ENCODE data around the gene MDFI. TPM values are rescaled to one million over a fixed set of nuclear protein-coding genes. Genes with fewer than 3 reads are reported as not detected.

The MDFI gene
- polyA plus RNA-seq, 1 of the 3 experiments (the other 2 are of a cell fraction): 7.0 TPM

DNA sequence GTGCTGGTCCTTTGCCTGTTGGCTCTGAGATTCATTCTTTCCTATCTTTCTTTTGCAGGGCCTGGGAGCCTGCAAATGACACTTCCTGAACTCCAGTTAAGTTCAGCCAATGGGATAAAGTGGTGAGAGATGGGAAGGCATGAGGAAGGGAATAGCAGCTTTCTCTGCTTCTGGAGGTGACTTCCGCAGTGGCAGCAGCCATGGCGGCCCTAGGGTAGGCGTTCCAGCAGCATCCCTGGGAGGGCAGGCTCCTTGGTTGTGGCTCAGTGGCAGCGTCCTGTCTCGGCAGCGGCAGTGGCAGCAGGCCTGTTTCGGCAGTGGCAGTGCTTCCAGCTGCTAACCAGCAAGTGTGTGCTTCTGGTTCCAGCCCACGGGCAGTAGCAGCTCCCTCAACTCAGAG lies 7.3 kb upstream of the MDFI start:
- H3K79me2 ChIP-seq (ENCODE audit: insufficient read depth): no peaks in the 10 kb centered on the region
- H3K9me3 ChIP-seq: no peaks in the 10 kb centered on the region
- no peaks in the 10 kb centered on the region for H3K9me2 ChIP-seq
- H2AFZ ChIP-seq (ENCODE audit: low read depth): no peak overlapping the region
- no peak for DNase-seq
- peaks cover 5% of the 10 kb centered on the region; the same call in 1 of the 2 replicates for H3K27me3 ChIP-seq (ENCODE audit: insufficient read depth)
- no peaks in the 10 kb centered on the region for H3K36me3 ChIP-seq (replicated peaks in 1 of 2; ENCODE audit: control insufficient read depth in 1 of 2, insufficient read depth in 2 of 2, low read length in 1 of 2)
- no peak overlapping the region for H3K27ac ChIP-seq (ENCODE audit: low read depth in 2 of 2, low read length in 1 of 2)
- WGBS (ENCODE audit: low lambda C conversion rate): 70% methylated on average over 2 of the region's 8 CpGs
- H3K4me1 ChIP-seq (ENCODE audit: control insufficient read depth in 1 of 2, insufficient read depth in 2 of 2, low read depth in 1 of 2, low read length in 1 of 2): peaks cover 0 to 15% of the 10 kb centered on the region in 2 experiments; a peak in 2 of 4 replicates
- H3F3A ChIP-seq (replicated peaks; ENCODE audit: insufficient read depth): no peaks in the 10 kb centered on the region
- TF ChIP-seq, protein P1, sequence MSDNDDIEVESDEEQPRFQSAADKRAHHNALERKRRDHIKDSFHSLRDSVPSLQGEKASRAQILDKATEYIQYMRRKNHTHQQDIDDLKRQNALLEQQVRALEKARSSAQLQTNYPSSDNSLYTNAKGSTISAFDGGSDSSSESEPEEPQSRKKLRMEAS (IDR thresholded peaks at IDR 0.05; ENCODE audit: low read depth): no peak
- no peak for TF ChIP-seq NRF1 (IDR thresholded peaks at IDR 0.05; ENCODE audit: low read depth, low read length)
- no peak for TF ChIP-seq YY1 (IDR thresholded peaks at IDR 0.05; ENCODE audit: low read depth)
- no peak for TF ChIP-seq TCF12 (IDR thresholded peaks at IDR 0.05)
- TF ChIP-seq SIN3A (IDR thresholded peaks at IDR 0.05; ENCODE audit: borderline replicate concordance, low read depth, low read length): no peak
- TF ChIP-seq, protein P2, sequence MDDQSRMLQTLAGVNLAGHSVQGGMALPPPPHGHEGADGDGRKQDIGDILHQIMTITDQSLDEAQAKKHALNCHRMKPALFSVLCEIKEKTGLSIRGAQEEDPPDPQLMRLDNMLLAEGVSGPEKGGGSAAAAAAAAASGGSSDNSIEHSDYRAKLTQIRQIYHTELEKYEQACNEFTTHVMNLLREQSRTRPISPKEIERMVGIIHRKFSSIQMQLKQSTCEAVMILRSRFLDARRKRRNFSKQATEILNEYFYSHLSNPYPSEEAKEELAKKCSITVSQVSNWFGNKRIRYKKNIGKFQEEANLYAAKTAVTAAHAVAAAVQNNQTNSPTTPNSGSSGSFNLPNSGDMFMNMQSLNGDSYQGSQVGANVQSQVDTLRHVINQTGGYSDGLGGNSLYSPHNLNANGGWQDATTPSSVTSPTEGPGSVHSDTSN (IDR thresholded peaks at IDR 0.05): no peak
- TF ChIP-seq FOSL2 (IDR thresholded peaks at IDR 0.05; ENCODE audit: borderline replicate concordance, low read depth): no peak
- TF ChIP-seq, protein P3, sequence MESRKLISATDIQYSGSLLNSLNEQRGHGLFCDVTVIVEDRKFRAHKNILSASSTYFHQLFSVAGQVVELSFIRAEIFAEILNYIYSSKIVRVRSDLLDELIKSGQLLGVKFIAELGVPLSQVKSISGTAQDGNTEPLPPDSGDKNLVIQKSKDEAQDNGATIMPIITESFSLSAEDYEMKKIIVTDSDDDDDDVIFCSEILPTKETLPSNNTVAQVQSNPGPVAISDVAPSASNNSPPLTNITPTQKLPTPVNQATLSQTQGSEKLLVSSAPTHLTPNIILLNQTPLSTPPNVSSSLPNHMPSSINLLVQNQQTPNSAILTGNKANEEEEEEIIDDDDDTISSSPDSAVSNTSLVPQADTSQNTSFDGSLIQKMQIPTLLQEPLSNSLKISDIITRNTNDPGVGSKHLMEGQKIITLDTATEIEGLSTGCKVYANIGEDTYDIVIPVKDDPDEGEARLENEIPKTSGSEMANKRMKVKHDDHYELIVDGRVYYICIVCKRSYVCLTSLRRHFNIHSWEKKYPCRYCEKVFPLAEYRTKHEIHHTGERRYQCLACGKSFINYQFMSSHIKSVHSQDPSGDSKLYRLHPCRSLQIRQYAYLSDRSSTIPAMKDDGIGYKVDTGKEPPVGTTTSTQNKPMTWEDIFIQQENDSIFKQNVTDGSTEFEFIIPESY (IDR thresholded peaks at IDR 0.05; ENCODE audit: borderline replicate concordance, low read depth): no peak
- no peak for TF ChIP-seq TEAD4 (IDR thresholded peaks at IDR 0.05; ENCODE audit: borderline replicate concordance, insufficient read depth)
- TF ChIP-seq EP300 (IDR thresholded peaks at IDR 0.05; ENCODE audit: borderline replicate concordance in 1 of 2, low read depth in 1 of 2, low read length in 1 of 2): no peak
- TF ChIP-seq, protein P4, sequence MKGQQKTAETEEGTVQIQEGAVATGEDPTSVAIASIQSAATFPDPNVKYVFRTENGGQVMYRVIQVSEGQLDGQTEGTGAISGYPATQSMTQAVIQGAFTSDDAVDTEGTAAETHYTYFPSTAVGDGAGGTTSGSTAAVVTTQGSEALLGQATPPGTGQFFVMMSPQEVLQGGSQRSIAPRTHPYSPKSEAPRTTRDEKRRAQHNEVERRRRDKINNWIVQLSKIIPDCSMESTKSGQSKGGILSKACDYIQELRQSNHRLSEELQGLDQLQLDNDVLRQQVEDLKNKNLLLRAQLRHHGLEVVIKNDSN (IDR thresholded peaks at IDR 0.05; ENCODE audit: borderline replicate concordance, low read depth): no peak
- no peak for TF ChIP-seq SMC3 (IDR thresholded peaks at IDR 0.05; ENCODE audit: low read depth, low read length)
- TF ChIP-seq, protein P5, sequence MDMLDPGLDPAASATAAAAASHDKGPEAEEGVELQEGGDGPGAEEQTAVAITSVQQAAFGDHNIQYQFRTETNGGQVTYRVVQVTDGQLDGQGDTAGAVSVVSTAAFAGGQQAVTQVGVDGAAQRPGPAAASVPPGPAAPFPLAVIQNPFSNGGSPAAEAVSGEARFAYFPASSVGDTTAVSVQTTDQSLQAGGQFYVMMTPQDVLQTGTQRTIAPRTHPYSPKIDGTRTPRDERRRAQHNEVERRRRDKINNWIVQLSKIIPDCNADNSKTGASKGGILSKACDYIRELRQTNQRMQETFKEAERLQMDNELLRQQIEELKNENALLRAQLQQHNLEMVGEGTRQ (IDR thresholded peaks at IDR 0.05; ENCODE audit: borderline replicate concordance, low read depth, low read length): no peak
- H4K20me1 ChIP-seq (ENCODE audit: insufficient read depth): no peaks in the 10 kb centered on the region
- H3K4me2 ChIP-seq: no peak overlapping the region
- CTCF ChIA-PET: interaction anchor here (0.8 to 3.0 kb wide), 3 partner anchors 17 to 39 kb away, joined by 3 to 17 read pairs (median 4); no protein-coding TSS in a partner anchor
- POLR2A ChIA-PET: no interaction called here
- no peak overlapping the region for H3K9ac ChIP-seq
- H3K4me3 ChIP-seq (ENCODE audit: low read depth in 2 of 2, low read length in 1 of 2): no peak overlapping the region

Data from SK-N-SH (cell line).